H9 (cell line): ENCODE results near the gene ZMIZ1. TPM values are rescaled to one million over a fixed set of nuclear protein-coding genes. Genes with fewer than 3 reads are reported as not detected.
A peak's percentile ranks its signal among the peaks of the same experiment; 100 is the strongest.

Experiments
- DNase-seq: peaks from one replicate; pipeline ENCODE4 v3.0.0-alpha.2; 2017
- H2AFZ ChIP-seq: one replicate; pipeline ENCODE4 v1.6.1; 2013; ENCODE audit warnings: mild to moderate bottlenecking, low read length, control low read depth, moderate library complexity
- H2AK5ac ChIP-seq: 2 replicates; pipeline ENCODE4 v1.6.1; 2013; ENCODE audit warnings: low read length, control low read depth, mixed read lengths; ENCODE audit not compliant: insufficient read length
- H2BK120ac ChIP-seq: one replicate; pipeline ENCODE4 v1.6.1; 2013; ENCODE audit warnings: low read depth, mild to moderate bottlenecking, low read length, control low read depth, inconsistent platforms; ENCODE audit not compliant: poor library complexity, severe bottlenecking
- H2BK12ac ChIP-seq: 2 replicates; pipeline ENCODE4 v1.6.1; 2013; ENCODE audit warnings: low read length, control low read depth, mixed read lengths, low read depth; ENCODE audit not compliant: insufficient read length
- H2BK15ac ChIP-seq: 2 replicates; pipeline ENCODE4 v1.6.1; 2013; ENCODE audit warnings: low read depth, low read length, control low read depth
- H2BK20ac ChIP-seq: one replicate; pipeline ENCODE4 v1.6.1; 2013; ENCODE audit warnings: low read depth, mild to moderate bottlenecking, low read length, control low read depth, inconsistent platforms; ENCODE audit not compliant: poor library complexity, severe bottlenecking
- H2BK5ac ChIP-seq: 2 replicates; pipeline ENCODE4 v1.6.1; 2013; ENCODE audit warnings: low read length, control low read depth, mixed read lengths; ENCODE audit not compliant: insufficient read length
- H3K14ac ChIP-seq: 2 replicates; pipeline ENCODE4 v1.6.1; 2013; ENCODE audit warnings: low read length, control low read depth; ENCODE audit not compliant: insufficient read depth
- H3K18ac ChIP-seq: 2 replicates; pipeline ENCODE4 v1.6.1; 2013; ENCODE audit warnings: low read depth, mild to moderate bottlenecking, mixed read lengths, low read length, control low read depth; ENCODE audit not compliant: insufficient read length
- H3K23ac ChIP-seq: 2 replicates; pipeline ENCODE4 v1.6.1; 2013; ENCODE audit warnings: low read length, control low read depth, mixed read lengths, low read depth; ENCODE audit not compliant: insufficient read length
- H3K23me2 ChIP-seq: 2 replicates; pipeline ENCODE4 v1.6.1; 2013; ENCODE audit warnings: low read depth, mild to moderate bottlenecking, mixed read lengths, low read length, control low read depth; ENCODE audit not compliant: insufficient read length, poor library complexity, severe bottlenecking
- H3K27ac ChIP-seq: 2 replicates; pipeline ENCODE4 v1.5.1; 2013; ENCODE audit warnings: low read length, control low read depth, mixed read lengths, low read depth; ENCODE audit not compliant: insufficient read length
- H3K27me3 ChIP-seq: 2 replicates; pipeline ENCODE4 v1.6.1; 2013; ENCODE audit warnings: low read length, control low read depth, inconsistent platforms; ENCODE audit not compliant: insufficient read depth
- H3K4ac ChIP-seq: 2 replicates; pipeline ENCODE4 v1.6.1; 2013; ENCODE audit warnings: low read depth, mild to moderate bottlenecking, control low read depth, inconsistent platforms, low read length, moderate library complexity
- H3K4me1 ChIP-seq: 2 replicates; pipeline ENCODE4 v1.6.1; 2013; ENCODE audit warnings: low read length, control low read depth, inconsistent platforms; ENCODE audit not compliant: insufficient read depth
- H3K4me2 ChIP-seq: 2 replicates; pipeline ENCODE4 v1.6.1; 2013; ENCODE audit warnings: low read length, control low read depth, mixed read lengths; ENCODE audit not compliant: insufficient read length, insufficient read depth
- H3K56ac ChIP-seq: 2 replicates; pipeline ENCODE4 v1.6.1; 2013; ENCODE audit warnings: low read depth, mild to moderate bottlenecking, mixed read lengths, low read length, control low read depth; ENCODE audit not compliant: insufficient read length
- H3K79me1 ChIP-seq: 2 replicates; pipeline ENCODE4 v1.6.1; 2013; ENCODE audit warnings: low read depth, mild to moderate bottlenecking, moderate library complexity, low read length, control low read depth, inconsistent platforms; ENCODE audit not compliant: insufficient read depth, poor library complexity, severe bottlenecking
- H3K79me2 ChIP-seq: 2 replicates; pipeline ENCODE4 v1.6.1; 2013; ENCODE audit warnings: low read length, control low read depth, inconsistent platforms; ENCODE audit not compliant: insufficient read depth
- H3K9ac ChIP-seq: 2 replicates; pipeline ENCODE4 v1.6.1; 2013; ENCODE audit warnings: low read length, control low read depth, mixed read lengths; ENCODE audit not compliant: insufficient read length; ENCODE audit errors: extremely low read depth
- H3K9me3 ChIP-seq: one replicate; pipeline ENCODE4 v1.6.1; 2013; ENCODE audit warnings: low read depth, low read length, inconsistent platforms; ENCODE audit not compliant: control insufficient read depth
- H3T11ph ChIP-seq: one replicate; pipeline ENCODE4 v1.6.1; 2013; ENCODE audit warnings: mild to moderate bottlenecking, low read length, control low read depth, inconsistent platforms
- H4K20me1 ChIP-seq: one replicate; pipeline ENCODE4 v1.6.1; 2013; ENCODE audit not compliant: control insufficient read depth, insufficient read length, insufficient read depth
- H4K5ac ChIP-seq: 2 replicates; pipeline ENCODE4 v1.6.1; 2013; ENCODE audit warnings: low read depth, mild to moderate bottlenecking, mixed read lengths, low read length, control low read depth; ENCODE audit not compliant: insufficient read length
- H4K8ac ChIP-seq: replicated peaks from 2 replicates; pipeline ENCODE4 v1.6.1; 2013; ENCODE audit warnings: low read length, control low read depth, mixed read lengths, low read depth; ENCODE audit not compliant: insufficient read length
- H4K91ac ChIP-seq: 2 replicates; pipeline ENCODE4 v1.6.1; 2013; ENCODE audit warnings: low read depth, mild to moderate bottlenecking, moderate library complexity, mixed read lengths, low read length, control low read depth; ENCODE audit not compliant: insufficient read length
- H3K27ac Mint-ChIP-seq, 3 experiments: 2 replicates in 2 of 3; 3 replicates in 1 of 3; pipeline ENCODE4 v1.8.0; 2020 to 2021; ENCODE audit warnings: mixed read lengths in 3 of 3, mild to moderate bottlenecking in 1 of 3, moderate library complexity in 1 of 3
- H3K27me3 Mint-ChIP-seq: 2 replicates; pipeline ENCODE4 v1.8.0; 2021; ENCODE audit warnings: low read depth, mild to moderate bottlenecking, moderate library complexity, mixed read lengths
- H3K36me3 Mint-ChIP-seq, 3 experiments: 2 replicates in 2 of 3; 3 replicates in 1 of 3; pipeline ENCODE4 v1.8.0; 2020 to 2021; ENCODE audit warnings: low read depth in 3 of 3, mixed read lengths in 3 of 3; ENCODE audit not compliant: insufficient read depth in 1 of 3
- H3K4me1 Mint-ChIP-seq, 2 experiments: 2 replicates each; pipeline ENCODE4 v1.8.0; 2020; ENCODE audit warnings: mixed read lengths in 2 of 2
- H3K4me3 Mint-ChIP-seq, 2 experiments: 2 replicates in 1 of 2; 3 replicates in 1 of 2; pipeline ENCODE4 v1.8.0; 2020 to 2021; ENCODE audit warnings: mild to moderate bottlenecking in 2 of 2, mixed read lengths in 2 of 2, moderate library complexity in 1 of 2
- H3K9me3 Mint-ChIP-seq, 2 experiments: 2 replicates in 1 of 2; 3 replicates in 1 of 2; pipeline ENCODE4 v1.8.0; 2020; ENCODE audit warnings: mild to moderate bottlenecking in 2 of 2, mixed read lengths in 2 of 2, moderate library complexity in 1 of 2
- WGBS: extraction: QIAGEN DNeasy Blood & Tissue Kit; methylation state at CpG from one replicate; pipeline ENCODE4 v1.1.7; 2013; ENCODE audit warnings: missing lambda C conversion rate, low lambda C conversion rate, mixed read lengths; ENCODE audit not compliant: insufficient read length; ENCODE audit errors: extremely low coverage; 5-methylcytosine and 5-hydroxymethylcytosine counted together
- total RNA-seq: library from RNA; stranded (reverse); gene quantifications from 2 replicates; pipeline ENCODE4 v1.2.1, GENCODE V29; 2021
- TF ChIP-seq, protein P1 (sequence below): fragments of 200-600 bp; sonication (generic); conservative IDR thresholded peaks from 3 replicates; pipeline ENCODE4 v1.8.0; 2021; ENCODE audit warnings: antibody characterized with exemption, mild to moderate bottlenecking

The ZMIZ1 gene
- total RNA-seq, 1 experiment from 2014 or later: 36.9 TPM

DNA sequence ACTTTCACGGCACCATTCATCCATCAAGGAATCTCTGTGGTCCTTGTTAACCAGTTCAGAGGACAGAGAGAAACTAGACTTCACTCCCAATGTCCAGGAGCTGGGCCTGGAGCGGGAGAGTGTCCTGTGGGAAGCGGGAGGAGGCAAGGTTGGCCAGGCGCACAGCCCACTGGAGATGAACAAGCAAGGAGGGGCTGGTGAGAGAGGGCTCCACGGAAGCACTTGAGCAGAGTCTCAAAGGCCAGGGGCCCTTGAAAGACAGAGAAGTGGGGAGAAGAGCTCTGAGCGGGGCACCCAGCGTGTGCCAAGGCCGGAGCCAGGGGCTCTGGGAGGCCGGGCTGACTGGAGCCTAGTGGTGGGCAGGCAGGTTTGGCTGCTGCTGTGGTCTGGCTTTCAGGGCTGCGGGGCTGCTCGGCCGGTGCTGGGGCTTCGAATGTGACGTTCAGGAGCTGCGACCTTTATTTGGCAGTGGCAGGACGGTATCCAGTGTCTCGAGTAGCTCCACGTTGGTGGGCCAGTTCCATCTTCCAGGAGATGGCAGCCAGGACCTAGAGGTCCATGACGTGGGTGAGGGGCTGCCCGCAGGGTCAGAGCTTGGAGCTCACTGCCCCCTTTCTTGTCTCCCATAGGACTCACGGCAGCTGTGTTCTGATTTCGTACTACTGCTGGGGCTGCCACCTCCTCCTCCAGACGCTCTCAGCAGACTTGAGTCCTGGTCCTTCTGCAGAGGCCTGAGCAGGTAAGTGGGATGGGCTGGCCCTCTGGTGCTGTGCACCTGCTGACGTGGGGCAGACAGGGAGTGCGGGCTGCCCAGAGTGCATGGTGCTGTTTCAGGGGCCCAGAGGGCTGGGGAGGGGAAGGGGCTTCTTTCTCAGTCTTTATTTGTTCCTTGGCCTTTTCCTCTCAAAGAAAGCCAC lies 49.8 kb downstream of the ZMIZ1 start:
- Mint-ChIP-seq H3K36me3 (peaks cover 3 to 18% (median 13%) of the 10 kb centered on the region in 3 experiments; a peak in 6 of 7 replicates), H3K9me3 (no peaks in the 10 kb centered on the region), H3K27me3 (no peaks in the 10 kb centered on the region), H3K4me3 (no peak overlapping the region), H3K4me1 (peaks cover 33 to 43% of the 10 kb centered on the region in 2 experiments), H3K27ac (peak overlapping the region; percentile 44 to 71 (median 57); a peak in 5 of 7 replicates)
- no peak overlapping the region for H3K4ac ChIP-seq
- H2BK20ac ChIP-seq: no peak overlapping the region
- no peak overlapping the region for H4K5ac ChIP-seq
- peaks cover 2% of the 10 kb centered on the region; the same call in 1 of the 2 replicates for H3K4me1 ChIP-seq
- no peak overlapping the region for H3K27ac ChIP-seq
- H2BK5ac ChIP-seq: no peak overlapping the region
- no peaks in the 10 kb centered on the region for H3K27me3 ChIP-seq
- no peak overlapping the region for H2BK120ac ChIP-seq
- no peak overlapping the region for H3K23ac ChIP-seq
- H4K20me1 ChIP-seq: no peaks in the 10 kb centered on the region
- no peak overlapping the region for H4K8ac ChIP-seq
- H3T11ph ChIP-seq: no peak overlapping the region
- H3K18ac ChIP-seq: no peak overlapping the region
- H3K9me3 ChIP-seq: no peaks in the 10 kb centered on the region
- H2AFZ ChIP-seq: no peak overlapping the region
- H2BK12ac ChIP-seq: no peak overlapping the region
- H3K9ac ChIP-seq: no peak overlapping the region
- no peak overlapping the region for H3K14ac ChIP-seq
- TF ChIP-seq, protein P1, sequence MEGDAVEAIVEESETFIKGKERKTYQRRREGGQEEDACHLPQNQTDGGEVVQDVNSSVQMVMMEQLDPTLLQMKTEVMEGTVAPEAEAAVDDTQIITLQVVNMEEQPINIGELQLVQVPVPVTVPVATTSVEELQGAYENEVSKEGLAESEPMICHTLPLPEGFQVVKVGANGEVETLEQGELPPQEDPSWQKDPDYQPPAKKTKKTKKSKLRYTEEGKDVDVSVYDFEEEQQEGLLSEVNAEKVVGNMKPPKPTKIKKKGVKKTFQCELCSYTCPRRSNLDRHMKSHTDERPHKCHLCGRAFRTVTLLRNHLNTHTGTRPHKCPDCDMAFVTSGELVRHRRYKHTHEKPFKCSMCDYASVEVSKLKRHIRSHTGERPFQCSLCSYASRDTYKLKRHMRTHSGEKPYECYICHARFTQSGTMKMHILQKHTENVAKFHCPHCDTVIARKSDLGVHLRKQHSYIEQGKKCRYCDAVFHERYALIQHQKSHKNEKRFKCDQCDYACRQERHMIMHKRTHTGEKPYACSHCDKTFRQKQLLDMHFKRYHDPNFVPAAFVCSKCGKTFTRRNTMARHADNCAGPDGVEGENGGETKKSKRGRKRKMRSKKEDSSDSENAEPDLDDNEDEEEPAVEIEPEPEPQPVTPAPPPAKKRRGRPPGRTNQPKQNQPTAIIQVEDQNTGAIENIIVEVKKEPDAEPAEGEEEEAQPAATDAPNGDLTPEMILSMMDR: no peak
- peaks cover 6% of the 10 kb centered on the region; the same call in 1 of the 2 replicates for H3K79me2 ChIP-seq
- no CpG with 5 or more reads among the region's 25 CpGs for WGBS
- no peak for DNase-seq
- no peak overlapping the region for H3K56ac ChIP-seq
- no peaks in the 10 kb centered on the region for H3K79me1 ChIP-seq
- H3K23me2 ChIP-seq: no peaks in the 10 kb centered on the region
- no peak overlapping the region for H2BK15ac ChIP-seq
- H3K4me2 ChIP-seq: no peak overlapping the region
- H4K91ac ChIP-seq: no peak overlapping the region
- no peak overlapping the region for H2AK5ac ChIP-seq
